HG03521 (cell line): ENCODE data around the gene FRMD4B.

Experiments used
- ATAC-seq: cut with Tn5 transposase; IDR thresholded peaks from one replicate; pipeline ENCODE4 v1.9.1; 2021; ENCODE audit warnings: mild to moderate bottlenecking, moderate library complexity; ENCODE audit not compliant: unreplicated experiment

The FRMD4B gene

DNA sequence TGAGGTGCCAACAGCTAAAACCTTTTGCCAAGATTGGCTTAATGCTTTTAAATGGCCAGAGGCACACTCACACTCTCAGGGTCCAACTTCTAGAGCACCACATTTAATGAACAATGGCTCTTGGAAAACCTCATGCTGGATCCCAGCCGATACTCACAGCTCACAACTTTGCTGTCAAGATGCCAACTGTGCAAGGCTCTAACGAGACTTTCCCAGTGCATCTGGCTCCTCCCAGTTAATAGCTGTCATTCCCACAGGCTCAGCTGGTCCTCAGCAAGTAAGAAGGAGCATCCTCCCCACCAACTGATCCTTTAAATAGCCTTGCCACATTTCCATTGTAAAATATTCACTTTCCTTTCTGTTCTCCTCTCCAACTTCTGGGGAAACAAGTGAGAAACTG, 20.3 kb upstream of the FRMD4B start:
- ATAC-seq: no peak

DNA sequence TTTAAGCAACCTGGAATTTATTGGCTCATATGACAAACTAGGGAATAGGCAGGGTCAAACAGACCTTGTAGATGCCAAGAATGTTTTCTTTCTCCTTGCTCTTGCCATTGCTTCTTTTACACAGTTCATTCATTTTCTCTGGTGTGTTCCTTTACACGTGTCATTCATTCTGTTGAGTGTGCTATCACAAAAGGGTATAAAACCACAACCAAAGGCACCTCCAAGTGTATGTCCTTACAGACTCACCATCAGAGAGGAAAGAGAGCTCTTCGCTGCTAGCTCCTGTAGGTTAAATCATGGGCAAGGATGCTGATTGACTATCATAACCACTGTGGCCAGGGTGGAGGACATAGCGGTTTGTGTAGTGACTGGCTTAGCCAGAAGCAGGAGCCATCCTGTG, 19.2 kb upstream of the FRMD4B start:
- ATAC-seq: no peak

DNA sequence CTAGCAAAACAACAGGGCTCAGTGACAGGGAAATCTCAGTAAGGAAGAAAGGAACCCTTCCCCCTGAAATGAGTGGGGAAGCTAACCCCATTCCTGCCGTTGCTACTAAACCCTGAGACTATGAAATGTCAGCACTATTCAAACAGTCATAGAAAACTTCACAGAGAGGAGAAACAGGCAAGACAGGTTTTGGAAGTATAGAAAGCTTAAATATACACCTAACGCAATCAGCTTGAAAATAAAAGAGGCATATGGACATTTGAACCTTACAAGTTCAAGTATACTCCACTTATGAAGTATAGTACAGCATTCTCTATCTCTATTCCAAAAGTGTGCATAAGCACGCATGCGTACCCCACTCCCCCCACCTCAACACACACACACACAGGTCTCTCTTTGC, 17.6 kb upstream of the FRMD4B start:
- ATAC-seq: no peak

DNA sequence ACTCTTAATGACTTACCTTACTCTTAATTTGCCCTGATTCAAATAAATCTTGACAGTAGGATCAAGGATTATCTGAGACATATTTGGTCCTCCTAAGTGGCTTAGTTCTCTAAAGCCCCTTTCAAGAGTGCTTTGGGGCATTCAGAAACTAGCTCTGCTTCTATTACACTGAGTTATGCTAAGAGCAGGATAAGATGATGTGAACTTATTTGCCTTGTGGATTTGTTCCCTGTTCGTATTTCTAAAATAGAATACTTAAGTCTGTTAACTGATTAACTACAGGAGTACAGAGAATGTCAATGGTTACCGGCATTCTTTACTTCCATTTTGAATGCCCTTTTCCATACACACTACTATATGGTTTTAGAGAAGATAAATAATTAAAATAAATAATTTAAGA, 14.8 kb upstream of the FRMD4B start:
- ATAC-seq: no peak

DNA sequence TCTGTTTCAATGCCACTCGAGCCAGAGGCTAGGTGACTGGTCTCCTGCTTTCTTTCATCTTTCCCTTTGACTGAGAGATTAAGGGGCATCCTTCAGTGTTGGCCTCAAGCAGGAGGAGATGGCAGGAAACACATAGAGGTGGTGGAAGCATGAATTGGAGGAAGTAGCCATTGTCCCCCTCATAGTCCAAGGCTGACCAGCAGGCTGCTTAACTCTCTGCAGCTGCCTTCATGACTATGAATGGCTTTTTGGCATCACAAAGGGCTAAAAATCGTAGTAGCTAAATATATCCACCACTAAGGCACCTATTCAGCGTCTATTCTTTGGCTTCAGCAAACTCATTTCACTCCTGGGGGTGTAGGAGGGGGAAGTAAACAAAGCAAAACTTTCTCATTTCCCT, 7.0 kb upstream of the FRMD4B start:
- no peak for ATAC-seq

DNA sequence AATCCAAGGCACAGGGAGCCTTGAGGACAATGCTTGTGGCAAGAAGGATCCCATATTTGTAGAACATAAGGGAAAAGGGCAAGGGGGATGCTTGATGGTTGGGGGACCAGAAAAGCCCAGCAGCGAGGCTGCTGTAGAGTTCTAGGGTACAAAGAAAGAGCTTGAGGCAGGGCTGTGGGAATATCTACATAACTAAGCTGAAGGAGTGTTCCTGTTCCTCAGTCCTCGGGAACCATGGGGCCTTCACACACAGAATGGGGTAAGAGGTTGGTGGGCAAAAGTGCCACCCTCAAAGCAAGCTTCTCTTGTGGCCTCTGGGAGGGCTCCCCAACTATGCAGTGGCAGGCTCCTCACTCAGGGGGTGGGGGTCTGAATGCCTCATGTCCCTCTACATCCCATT, 6.5 kb upstream of the FRMD4B start:
- no peak for ATAC-seq

DNA sequence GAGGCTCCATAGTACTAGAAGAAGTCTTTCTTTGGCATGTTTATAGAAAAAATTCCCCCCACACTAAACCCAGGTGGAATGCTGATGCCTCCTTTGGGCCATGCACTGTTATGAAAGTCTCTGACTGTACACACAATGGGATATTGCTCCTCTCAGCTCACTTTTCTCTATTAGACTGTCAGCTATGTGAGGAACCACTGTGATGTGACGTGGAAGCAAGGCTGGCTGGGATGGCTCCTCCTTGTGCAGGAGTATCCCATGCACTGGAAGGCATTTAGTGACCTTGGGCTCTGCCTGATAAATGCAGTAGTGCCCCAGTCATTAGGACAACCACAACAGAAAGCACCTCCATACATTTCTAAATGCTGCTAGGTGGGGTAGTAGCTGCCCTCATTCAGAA, 5.7 kb upstream of the FRMD4B start:
- no peak for ATAC-seq

DNA sequence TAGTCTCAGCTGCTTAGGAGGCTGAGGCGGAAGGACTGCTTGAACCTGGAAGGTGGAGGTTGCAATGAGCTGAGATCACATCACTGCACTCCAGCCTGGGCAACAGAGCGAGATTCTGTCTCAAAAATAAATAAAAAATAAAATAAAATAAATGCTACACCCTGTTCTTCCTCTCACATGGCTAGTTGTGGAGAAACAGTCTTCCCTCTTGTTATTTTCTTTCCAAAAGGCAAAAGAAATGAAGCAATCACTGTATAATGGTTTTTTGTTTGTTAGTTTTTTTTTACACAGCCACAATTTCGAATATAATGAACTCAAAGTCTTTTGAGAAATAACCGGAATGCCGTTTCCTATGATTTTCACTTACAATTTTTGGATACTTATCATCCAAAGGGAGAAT, 4.9 kb upstream of the FRMD4B start:
- ATAC-seq: no peak

DNA sequence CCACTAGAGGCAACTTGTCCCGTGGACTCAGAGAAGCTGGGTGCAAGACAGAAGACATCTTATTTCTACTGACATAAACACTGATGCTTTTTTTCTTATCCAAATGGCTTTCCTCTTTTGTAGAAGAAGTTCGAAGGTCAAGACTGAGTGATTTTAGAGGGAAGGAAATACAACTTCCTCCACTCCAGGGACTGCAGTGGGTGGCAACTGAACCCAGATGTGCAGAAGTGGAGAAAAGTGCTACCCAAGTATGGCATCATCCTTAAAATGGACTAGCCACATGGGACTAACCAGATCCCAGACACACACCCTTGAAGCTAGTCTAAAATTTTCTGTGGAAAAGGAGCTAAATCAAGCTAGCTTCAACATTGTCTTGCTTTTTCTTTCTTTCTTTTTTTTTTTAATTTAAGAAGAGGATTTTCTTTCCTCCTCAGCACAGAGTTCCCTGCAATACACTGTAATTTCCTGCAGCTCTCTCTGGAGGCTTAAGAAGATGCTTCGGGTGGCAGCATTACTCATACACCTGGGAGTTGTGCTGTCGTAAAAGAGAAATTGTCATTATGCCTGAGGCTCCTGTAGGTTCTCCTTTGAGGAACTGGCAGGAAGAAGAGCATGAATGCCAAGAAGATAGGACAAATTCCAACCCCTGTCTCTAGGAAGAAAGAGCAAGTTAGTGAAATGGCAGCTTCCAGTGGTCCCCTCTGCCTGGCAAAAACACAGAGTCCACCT, 3.8 kb upstream of the FRMD4B start:
- no peak for ATAC-seq

DNA sequence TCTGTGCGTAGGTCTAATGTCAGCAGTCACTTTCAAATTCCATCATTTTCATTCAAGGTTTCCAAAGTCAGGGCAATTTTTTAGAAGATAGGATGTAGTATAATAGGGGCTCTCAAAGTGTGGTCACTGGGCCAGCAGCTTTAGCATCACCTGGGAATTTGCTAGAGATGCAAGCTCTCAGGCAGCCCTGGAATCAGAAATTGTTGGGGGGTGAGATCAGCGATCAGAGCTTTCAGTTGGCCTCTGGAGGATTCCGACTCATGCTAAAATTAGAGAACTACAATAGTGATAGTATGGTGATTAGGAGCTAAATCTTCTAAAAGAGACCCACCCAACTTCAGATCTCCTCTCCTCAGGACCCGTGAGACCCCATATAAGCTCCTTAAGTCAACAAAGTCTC, 2.4 kb upstream of the FRMD4B start:
- ATAC-seq: no peak

DNA sequence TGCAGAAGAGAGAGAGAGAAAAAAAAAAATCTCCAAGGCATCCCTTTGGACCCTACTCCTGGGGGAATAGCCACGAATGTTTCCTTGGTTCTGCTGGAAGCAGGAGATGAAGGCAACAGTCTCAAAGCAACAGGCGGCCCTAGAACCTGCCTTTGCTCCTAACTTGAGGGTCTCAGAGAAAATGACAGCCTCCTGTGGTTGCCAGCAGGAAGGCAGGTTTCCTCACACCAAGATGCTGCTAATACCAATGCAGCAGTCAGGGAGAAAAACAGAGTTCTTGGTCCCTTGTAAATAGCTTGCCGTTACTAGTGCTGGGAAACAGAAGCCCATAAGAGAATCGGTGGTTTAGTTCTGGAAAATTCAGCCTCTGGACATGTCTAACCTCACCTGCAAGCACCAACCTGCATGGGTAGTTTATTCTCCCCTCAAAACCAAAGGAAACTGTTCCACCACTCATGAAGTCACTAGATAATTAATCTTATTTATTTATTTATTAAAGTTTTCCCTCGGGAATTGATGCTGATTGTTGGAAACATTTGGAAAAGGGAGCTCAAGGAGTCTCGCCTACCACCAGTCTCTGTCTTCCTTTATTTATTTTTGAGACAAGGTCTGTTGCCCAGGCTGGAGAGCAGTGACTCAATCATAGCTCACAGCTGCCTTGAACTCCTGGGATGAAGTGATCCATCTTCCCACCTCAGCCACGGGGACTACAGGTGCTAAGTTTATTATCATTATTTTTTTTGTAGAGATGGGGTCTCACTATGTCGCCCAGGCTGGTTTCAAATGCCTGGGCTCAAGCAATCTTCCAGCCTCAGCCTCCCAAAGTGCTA, 883 bp upstream of the FRMD4B start:
- ATAC-seq: no peak

DNA sequence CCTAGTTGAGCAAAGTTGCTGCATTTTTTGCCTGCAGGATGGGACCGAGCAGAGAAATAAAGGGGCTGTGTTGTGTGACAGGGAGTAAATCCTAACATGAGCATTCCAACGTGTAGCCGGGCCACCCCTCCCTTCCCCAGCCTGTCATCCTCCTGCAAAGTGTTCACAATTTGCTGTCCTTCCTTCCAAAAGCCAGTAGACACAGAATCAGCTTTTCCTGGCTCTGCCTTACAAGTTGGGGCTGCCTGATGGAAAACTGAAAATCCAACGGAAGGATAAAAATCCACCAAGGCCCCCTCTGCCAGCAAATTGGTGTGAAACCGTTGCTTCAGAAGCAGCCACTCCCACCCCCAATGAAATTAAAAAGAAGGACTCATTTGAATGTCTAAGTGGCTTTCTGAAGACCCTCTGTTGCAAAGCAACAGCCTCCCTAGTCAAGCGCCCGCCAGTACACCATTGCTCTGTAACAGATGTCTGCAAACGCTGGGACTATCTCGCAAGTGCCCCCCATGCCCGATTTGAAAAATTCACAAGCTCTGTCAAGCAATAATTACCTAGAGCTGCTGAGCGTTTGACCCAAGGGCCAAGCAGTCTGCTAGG, 665 bp downstream of the FRMD4B start:
- no peak for ATAC-seq

DNA sequence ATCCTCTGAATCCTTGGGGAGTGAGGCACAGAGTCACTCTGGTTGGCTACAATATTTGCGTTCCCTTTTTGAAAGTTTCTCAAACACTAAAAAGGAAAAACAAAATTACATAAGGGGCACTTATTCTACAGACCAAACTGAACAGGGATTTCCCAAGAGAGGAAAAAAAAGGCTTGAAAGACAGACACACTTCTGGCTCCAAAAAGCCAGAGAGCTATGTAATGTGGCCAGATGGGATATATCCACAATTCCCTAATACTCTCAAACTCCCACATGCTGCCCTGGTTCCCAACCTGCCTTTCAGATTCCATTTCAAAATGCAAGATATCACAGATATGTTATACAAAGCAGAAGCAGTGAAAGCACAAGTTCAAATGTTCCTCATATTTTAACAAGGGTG, 1.6 kb downstream of the FRMD4B start:
- no peak for ATAC-seq

DNA sequence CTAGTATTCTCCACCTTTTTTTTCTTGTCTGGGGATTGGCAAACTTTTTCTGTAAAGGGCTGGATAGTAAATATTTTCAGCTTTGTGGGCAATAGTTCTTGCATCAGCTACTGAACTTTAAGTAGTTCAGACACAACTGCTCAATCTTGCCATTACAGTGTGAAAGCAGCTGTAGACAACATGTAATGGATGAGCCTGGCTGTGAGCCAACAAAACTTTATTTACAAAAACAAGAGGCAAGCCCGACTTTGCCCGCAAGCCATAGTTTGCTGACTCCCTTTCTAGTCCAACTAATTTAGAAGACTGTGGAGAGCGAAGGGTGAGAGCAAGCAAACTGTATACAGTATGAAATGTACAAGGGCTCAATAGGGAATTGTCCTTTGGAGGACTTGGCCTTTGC, 6.2 kb downstream of the FRMD4B start:
- no peak for ATAC-seq

DNA sequence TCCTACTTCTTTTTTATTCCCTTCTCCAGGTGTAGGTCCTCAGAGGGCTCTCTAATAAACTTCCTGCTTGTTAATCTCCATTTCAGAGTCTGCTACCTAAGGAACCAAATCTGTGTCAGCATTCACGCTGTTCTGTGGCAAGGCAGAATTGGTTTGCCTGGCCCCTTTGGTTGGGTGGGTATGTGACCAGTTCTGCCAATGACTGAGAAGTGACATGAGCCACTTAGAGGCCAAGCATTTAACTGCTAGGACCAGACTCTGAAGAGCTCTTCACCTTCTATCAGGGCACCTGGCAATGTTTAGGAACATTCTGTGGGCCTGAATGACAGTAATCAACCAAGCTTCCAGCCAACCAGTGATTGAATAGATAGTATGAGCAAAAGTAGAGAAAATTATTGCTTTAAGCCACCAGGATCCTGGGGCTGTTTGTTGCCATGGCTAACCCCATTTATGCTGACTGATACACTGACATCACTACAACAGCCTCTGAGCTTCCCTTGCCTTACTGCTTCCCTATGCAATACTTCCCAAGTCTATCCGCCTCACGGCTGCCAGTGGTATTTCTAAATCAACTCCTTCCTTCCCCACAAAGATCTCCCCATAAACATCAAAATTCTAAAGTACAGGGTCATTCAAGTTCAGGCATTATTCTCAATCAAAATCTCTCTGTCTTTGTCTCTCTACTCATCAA, 7.6 kb downstream of the FRMD4B start:
- ATAC-seq: no peak

DNA sequence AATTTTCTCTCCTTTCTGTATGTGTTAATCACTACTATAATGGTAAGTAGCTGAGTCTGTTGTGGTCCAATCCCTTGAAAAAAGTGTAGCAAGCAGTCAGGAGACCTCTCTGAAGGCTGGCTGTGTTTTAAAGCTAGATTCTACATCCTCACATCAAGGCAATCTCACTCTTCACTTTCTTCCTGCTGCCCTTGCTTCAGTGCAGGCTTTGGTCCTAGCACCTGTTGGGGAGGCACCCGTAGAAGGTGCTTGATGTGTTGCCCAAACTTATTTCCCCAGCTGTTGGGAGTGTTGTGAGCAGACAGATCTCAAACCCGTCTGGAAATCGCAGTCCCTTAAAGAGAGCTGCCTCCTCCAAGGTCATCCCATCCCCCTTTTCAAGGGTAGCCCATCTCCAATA, 8.6 kb downstream of the FRMD4B start:
- no peak for ATAC-seq

DNA sequence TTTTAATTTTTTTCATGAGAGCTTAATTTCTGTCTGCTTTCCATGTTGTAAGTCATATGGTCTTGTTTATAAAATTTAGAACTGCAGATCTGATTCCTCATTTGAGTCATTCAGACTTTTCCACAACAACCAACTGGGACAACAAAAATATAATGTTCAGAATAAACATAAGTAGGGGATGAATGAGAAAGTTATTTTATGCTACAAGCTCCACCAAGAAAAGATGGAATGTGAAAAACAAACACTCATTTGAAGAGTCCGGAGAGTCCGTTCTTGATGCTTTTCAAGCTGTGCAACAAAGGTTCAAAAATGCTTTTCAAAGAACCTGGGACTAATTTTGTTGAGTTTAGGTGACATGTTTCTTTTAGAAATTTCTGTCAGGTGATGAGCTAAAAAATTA, 9.2 kb downstream of the FRMD4B start:
- no peak for ATAC-seq

DNA sequence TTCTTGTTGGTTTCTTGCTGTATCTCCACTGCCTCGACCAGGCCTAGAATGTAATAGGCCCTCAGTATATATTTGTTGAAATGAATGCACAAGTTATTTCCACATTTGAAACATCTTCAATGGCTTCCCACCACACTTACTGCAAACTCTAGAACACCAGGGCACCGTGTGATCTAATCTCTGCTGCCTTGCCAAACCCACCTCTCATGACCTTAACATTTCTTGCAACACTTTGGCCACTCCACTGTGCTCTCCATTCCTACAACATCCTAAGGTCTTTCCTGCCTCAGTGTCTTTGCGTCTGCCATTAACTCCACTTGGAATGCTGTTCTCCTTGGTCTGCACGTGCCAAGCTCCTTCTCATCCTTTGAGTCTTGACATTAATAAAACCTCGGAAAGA, 14.1 kb downstream of the FRMD4B start:
- no peak for ATAC-seq

DNA sequence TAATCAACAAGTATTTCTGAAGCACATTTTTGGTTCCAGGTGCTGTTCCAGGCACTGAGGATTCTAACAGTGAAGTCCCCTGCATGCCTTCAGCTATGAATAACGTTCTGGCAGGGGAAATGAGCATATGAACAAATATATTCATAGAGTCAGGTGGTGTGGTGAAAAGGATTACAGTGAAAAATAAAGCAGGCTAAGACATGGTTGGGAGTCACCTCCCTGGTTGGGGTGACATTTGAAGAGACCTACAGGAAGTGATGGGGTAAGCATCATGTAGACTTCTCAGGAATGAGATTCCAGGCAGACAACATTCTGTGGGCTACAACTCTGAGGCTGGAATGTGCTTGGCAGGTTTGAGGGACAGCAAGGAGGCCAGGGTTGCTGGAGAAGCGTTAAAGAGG, 15.0 kb downstream of the FRMD4B start:
- ATAC-seq: no peak

DNA sequence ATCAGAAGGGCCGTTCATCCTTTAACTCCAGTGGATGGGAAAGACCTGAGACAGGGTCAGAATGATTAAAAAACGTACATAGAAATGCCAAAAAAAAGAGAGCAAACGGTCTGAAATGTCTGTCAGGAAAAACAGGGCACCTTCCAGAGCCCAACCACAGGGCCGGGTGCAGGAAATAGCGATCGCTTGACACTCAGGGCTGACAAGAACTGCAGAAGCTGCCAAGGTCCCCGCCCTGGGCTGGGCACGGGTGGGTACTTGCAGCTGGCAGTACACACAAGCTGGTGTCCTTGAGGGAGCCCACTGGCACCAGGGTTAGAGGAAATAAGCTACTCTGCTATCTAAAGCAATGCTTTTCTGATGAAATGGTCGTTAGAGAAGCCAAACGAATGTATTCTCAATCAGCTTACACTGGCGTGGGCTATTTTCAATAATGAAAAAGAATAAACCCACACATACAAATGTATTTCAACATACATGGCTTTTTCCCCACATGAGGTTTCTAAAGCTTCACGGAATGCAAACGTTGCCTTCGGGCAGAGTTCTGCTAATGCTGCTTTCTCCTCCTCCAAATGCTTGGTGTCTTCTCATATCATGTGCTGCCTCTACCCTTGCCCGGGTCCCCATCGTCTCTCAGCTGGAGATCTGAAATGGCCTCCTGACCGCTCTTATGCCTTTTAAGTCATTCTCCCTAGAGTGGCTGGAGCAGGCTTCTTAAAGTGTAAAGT, 15.6 kb downstream of the FRMD4B start:
- no peak for ATAC-seq
